Measurements from ENCODE around the gene KCNMB4.

The KCNMB4 gene

DNA sequence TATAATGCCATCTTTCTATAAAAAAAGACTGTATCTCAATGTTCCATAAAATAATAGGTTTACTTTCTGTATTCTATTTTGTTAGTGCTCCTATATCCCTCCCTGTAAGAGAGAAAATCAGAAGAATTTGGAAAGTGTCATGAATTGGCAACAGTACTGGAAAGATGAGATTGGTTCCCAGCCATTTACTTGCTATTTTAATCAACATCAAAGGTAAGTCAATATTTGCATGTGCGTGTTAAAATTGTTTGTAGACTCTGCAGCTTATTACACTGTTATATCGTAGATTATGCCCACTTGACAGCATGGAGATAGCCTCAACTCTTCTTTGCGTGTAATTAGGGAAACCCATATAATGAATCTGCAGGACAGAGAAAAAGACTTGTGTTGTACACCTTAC is 34.0 kb downstream of the KCNMB4 start:
- H3K27ac ChIP-seq (ENCODE audit: low read depth, low read length): no peak overlapping the region
- no peak overlapping the region for H3K4me3 ChIP-seq (ENCODE audit: low read length)
- no peak for TF ChIP-seq EZH2phosphoT487 (IDR thresholded peaks at IDR 0.05; ENCODE audit: borderline replicate concordance, low read length)
- TF ChIP-seq, protein P1, sequence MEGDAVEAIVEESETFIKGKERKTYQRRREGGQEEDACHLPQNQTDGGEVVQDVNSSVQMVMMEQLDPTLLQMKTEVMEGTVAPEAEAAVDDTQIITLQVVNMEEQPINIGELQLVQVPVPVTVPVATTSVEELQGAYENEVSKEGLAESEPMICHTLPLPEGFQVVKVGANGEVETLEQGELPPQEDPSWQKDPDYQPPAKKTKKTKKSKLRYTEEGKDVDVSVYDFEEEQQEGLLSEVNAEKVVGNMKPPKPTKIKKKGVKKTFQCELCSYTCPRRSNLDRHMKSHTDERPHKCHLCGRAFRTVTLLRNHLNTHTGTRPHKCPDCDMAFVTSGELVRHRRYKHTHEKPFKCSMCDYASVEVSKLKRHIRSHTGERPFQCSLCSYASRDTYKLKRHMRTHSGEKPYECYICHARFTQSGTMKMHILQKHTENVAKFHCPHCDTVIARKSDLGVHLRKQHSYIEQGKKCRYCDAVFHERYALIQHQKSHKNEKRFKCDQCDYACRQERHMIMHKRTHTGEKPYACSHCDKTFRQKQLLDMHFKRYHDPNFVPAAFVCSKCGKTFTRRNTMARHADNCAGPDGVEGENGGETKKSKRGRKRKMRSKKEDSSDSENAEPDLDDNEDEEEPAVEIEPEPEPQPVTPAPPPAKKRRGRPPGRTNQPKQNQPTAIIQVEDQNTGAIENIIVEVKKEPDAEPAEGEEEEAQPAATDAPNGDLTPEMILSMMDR (IDR thresholded peaks at IDR 0.05; ENCODE audit: low read depth, low read length, poor library complexity, severe bottlenecking): no peak
- peaks cover 16% of the 10 kb centered on the region for H3K4me1 ChIP-seq (ENCODE audit: control insufficient read depth, low read length)
- H3K9me3 ChIP-seq (ENCODE audit: control insufficient read depth, insufficient read depth, low read length): no peaks in the 10 kb centered on the region
- no peaks in the 10 kb centered on the region for H3K9me2 ChIP-seq (replicated peaks; ENCODE audit: control insufficient read depth, low read length)
- H4K20me1 ChIP-seq (ENCODE audit: control insufficient read depth, insufficient read depth, low read depth, low read length): no peaks in the 10 kb centered on the region
- no peaks in the 10 kb centered on the region for H3K27me3 ChIP-seq (ENCODE audit: control insufficient read depth, low read length)
- H3K4me2 ChIP-seq (ENCODE audit: low read length): no peak overlapping the region
- peaks cover 42% of the 10 kb centered on the region for H3K79me2 ChIP-seq (ENCODE audit: control insufficient read depth, low read length)
- 0 out of 2 replicates have a peak, but pooled peaks cover 2% of the 10 kb centered on the region for H3F3A ChIP-seq (ENCODE audit: control insufficient read depth, insufficient read depth)
- peaks cover 94% of the 10 kb centered on the region for H3K36me3 ChIP-seq (ENCODE audit: control insufficient read depth, low read length)

DNA sequence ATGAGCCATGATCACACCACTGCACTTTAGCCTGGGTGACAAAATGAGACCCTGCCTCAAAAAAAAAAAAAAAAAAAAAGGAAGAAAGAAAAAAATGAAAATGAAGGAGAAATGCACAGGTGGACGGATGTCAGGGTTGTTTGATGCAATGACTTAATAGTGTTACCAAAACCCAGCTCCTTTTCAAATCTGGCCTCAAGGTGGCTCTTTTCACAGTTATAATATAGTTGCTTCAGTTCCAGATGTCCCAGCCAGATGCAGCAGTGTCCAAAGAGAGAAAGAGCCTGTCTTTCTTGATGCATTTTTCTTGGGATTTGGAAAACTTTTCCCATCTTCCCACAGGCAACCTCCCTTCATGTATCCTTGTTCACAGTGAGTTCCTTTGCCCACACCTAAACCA is 36.5 kb downstream of the KCNMB4 start:
- no peaks in the 10 kb centered on the region for H4K20me1 ChIP-seq (ENCODE audit: control insufficient read depth, insufficient read depth, low read depth, low read length)
- H3K36me3 ChIP-seq (ENCODE audit: control insufficient read depth, low read length): peaks cover 88% of the 10 kb centered on the region
- no peak overlapping the region for H3K4me2 ChIP-seq (ENCODE audit: low read length)
- H3K27ac ChIP-seq (ENCODE audit: low read depth, low read length): no peak overlapping the region
- H3K79me2 ChIP-seq (ENCODE audit: control insufficient read depth, low read length): peaks cover 18% of the 10 kb centered on the region
- 0 out of 2 replicates have a peak, but pooled peaks cover 2% of the 10 kb centered on the region for H3F3A ChIP-seq (ENCODE audit: control insufficient read depth, insufficient read depth)
- H3K27me3 ChIP-seq (ENCODE audit: control insufficient read depth, low read length): no peaks in the 10 kb centered on the region
- peaks cover 6% of the 10 kb centered on the region for H3K4me1 ChIP-seq (ENCODE audit: control insufficient read depth, low read length)
- no peak for TF ChIP-seq EZH2phosphoT487 (IDR thresholded peaks at IDR 0.05; ENCODE audit: borderline replicate concordance, low read length)
- TF ChIP-seq, protein P1 (IDR thresholded peaks at IDR 0.05; ENCODE audit: low read depth, low read length, poor library complexity, severe bottlenecking): no peak
- H3K4me3 ChIP-seq (ENCODE audit: low read length): no peak overlapping the region
- H3K9me3 ChIP-seq (ENCODE audit: control insufficient read depth, insufficient read depth, low read length): no peaks in the 10 kb centered on the region
- no peaks in the 10 kb centered on the region for H3K9me2 ChIP-seq (replicated peaks; ENCODE audit: control insufficient read depth, low read length)

DNA sequence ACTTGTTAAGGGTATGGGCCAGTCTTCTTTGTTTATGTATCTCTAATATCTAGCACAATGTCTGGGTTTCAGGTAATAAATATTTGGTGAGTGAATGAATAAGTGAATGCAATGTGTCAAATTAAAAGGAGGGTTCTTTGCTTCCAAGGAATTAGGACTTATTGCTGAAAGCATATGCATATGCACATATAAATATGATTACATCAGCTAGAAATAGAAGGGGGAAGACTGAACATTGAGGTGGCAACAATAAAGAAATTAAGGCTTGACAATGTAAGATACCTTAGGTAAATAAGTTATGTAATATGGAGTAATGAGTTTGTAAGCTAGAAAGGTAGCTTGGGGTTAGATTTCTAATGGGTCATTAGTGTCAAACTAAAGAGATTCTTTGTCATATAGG is 37.7 kb downstream of the KCNMB4 start:
- H3K4me1 ChIP-seq (ENCODE audit: control insufficient read depth, low read length): no peaks in the 10 kb centered on the region
- H3K9me2 ChIP-seq (replicated peaks; ENCODE audit: control insufficient read depth, low read length): no peaks in the 10 kb centered on the region
- no peak overlapping the region for H3K27ac ChIP-seq (ENCODE audit: low read depth, low read length)
- H3K36me3 ChIP-seq (ENCODE audit: control insufficient read depth, low read length): peaks cover 90% of the 10 kb centered on the region
- H3K9me3 ChIP-seq (ENCODE audit: control insufficient read depth, insufficient read depth, low read length): no peaks in the 10 kb centered on the region
- no peak overlapping the region for H3K4me2 ChIP-seq (ENCODE audit: low read length)
- peaks cover 10% of the 10 kb centered on the region for H3K79me2 ChIP-seq (ENCODE audit: control insufficient read depth, low read length)
- TF ChIP-seq, protein P1 (IDR thresholded peaks at IDR 0.05; ENCODE audit: low read depth, low read length, poor library complexity, severe bottlenecking): no peak
- TF ChIP-seq EZH2phosphoT487 (IDR thresholded peaks at IDR 0.05; ENCODE audit: borderline replicate concordance, low read length): no peak
- 0 out of 2 replicates have a peak, but pooled peaks cover 2% of the 10 kb centered on the region for H3F3A ChIP-seq (ENCODE audit: control insufficient read depth, insufficient read depth)
- no peak overlapping the region for H3K4me3 ChIP-seq (ENCODE audit: low read length)
- no peaks in the 10 kb centered on the region for H4K20me1 ChIP-seq (ENCODE audit: control insufficient read depth, insufficient read depth, low read depth, low read length)
- H3K27me3 ChIP-seq (ENCODE audit: control insufficient read depth, low read length): no peaks in the 10 kb centered on the region
